ENCODE results near the gene HNRNPAB. TPM values are rescaled to one million over a fixed set of nuclear protein-coding genes. Genes with fewer than 3 reads are reported as not detected.
A peak's percentile ranks its signal among the peaks of the same experiment; 100 is the strongest.

The HNRNPAB gene
- total and polyA plus RNA-seq, 9 of the 15 experiments (the other 6 are each of a cell fraction or from before 2014, with no cell fraction given), result 34.6 to 425 (median 236) TPM

GRCh38 chr5:178216088-178216534 lies 11.8 kb downstream of the HNRNPAB start:
- Histone ChIP-seq H3K9ac (ENCODE audit: insufficient read depth in 1 of 2, low read depth in 2 of 2, low read length in 2 of 2) (no peak overlapping the region), H3K4me1 (replicated peaks in 1 of 2; ENCODE audit: control insufficient read depth in 2 of 2, insufficient read depth in 2 of 2, low read length in 2 of 2) (peaks cover 0 to 10% of the 10 kb centered on the region in 2 experiments; a peak in 2 of 5 replicates), H4K20me1 (replicated peaks; ENCODE audit: control insufficient read depth, insufficient read depth, low read length) (peaks cover 26% of the 10 kb centered on the region), H3K4me3 (no peak overlapping the region), H3K27ac (ENCODE audit: extremely low read depth, low read depth, low read length) (no peak overlapping the region; the same call in 2 of the 3 replicates), H2AFZ (ENCODE audit: low read depth, low read length) (no peak overlapping the region), H3K9me1 (ENCODE audit: control insufficient read depth, insufficient read depth, low read length) (no peaks in the 10 kb centered on the region), H3K9me3 (replicated peaks; ENCODE audit: control insufficient read depth, insufficient read depth, low read depth, low read length) (no peaks in the 10 kb centered on the region), H3K4me2 (ENCODE audit: insufficient read depth, low read length) (no peak overlapping the region), H3K36me3 (ENCODE audit: control insufficient read depth, insufficient read depth, low read length) (peaks cover 82% of the 10 kb centered on the region), H3K79me2 (ENCODE audit: control insufficient read depth, insufficient read depth, low read length) (no peaks in the 10 kb centered on the region; the same call in 2 of the 3 replicates), H3K27me3 (ENCODE audit: control insufficient read depth in 2 of 2, insufficient read depth in 2 of 2, low read length in 2 of 2) (no peaks in the 10 kb centered on the region)
- intact Hi-C loops (cut with micrococcal nuclease) (no loop called here), in situ Hi-C loops (cut with MboI) (no loop called here)
- BruUV-seq (replicated peaks), result no TSS peak
- WGBS (ENCODE audit: insufficient coverage, low coverage, missing lambda C conversion rate), result 72% methylated on average over 5 of the region's 5 CpGs
- no peak for TF ChIP-seq MECOM (CRISPR knock-in tag; IDR thresholded peaks at IDR 0.05)
- peak; percentile 44 for TF ChIP-seq MEIS2 (IDR thresholded peaks at IDR 0.05; ENCODE audit: partially characterized antibody)
- TF ChIP-seq NR2C1 (IDR thresholded peaks at IDR 0.05), result no peak
- TF ChIP-seq NR2C1 (tag; IDR thresholded peaks at IDR 0.05), result no peak
- 0 out of 2 replicates have a peak, but pooled peaks have one; percentile 15 for TF ChIP-seq POLR2AphosphoS5 (IDR thresholded peaks at IDR 0.05; ENCODE audit: control insufficient read depth, insufficient read depth, low read depth, low read length)
- ATAC-seq, result no peak
- POLR2A ChIA-PET, result interaction anchor here (0.6 to 12.7 kb wide), 8 partner anchors 10 to 458 kb away, joined by 3 to 162 read pairs (median 4); partner anchors contain the start of genes HNRNPAB and PHYKPL
- CTCF ChIA-PET (ENCODE audit: low intra/inter-chr PET ratio), result no interaction called here
- no peak for DNase-seq (ENCODE audit: extremely low read depth in 1 of 4, low spot score in 3 of 4)
- FAIRE-seq, result no peak

GRCh38 chr5:178216779-178217178 lies 12.4 kb downstream of the HNRNPAB start:
- ATAC-seq (no peak), DNase-seq (ENCODE audit: extremely low read depth in 1 of 4, low spot score in 3 of 4) (no peak), FAIRE-seq (no peak)
- ChIA-PET CTCF (ENCODE audit: low intra/inter-chr PET ratio) (no interaction called here), POLR2A (interaction anchor here (0.7 to 12.7 kb wide), 5 partner anchors 10 to 34 kb away, joined by 3 to 162 read pairs (median 18); partner anchors contain the start of genes HNRNPAB and PHYKPL)
- BruUV-seq (replicated peaks), result no TSS peak
- no peaks in the 10 kb centered on the region for H3K27me3 ChIP-seq (ENCODE audit: control insufficient read depth in 2 of 2, insufficient read depth in 2 of 2, low read length in 2 of 2)
- TF ChIP-seq ZNF282 (CRISPR knock-in tag; IDR thresholded peaks at IDR 0.05), result no peak
- TF ChIP-seq ETS2 (tag; IDR thresholded peaks at IDR 0.05; ENCODE audit: borderline replicate concordance, poor library complexity, severe bottlenecking), result no peak
- peak; percentile 72 for TF ChIP-seq ZNF121 (CRISPR knock-in tag; conservative IDR thresholded peaks at IDR 0.05)
- peak; percentile 27; the same call in 1 of the 2 replicates for TF ChIP-seq POLR2A (conservative IDR thresholded peaks at IDR 0.05)
- H3K9me3 ChIP-seq (replicated peaks; ENCODE audit: control insufficient read depth, insufficient read depth, low read depth, low read length), result no peaks in the 10 kb centered on the region
- H2AFZ ChIP-seq (ENCODE audit: low read depth, low read length), result no peak overlapping the region
- no peak overlapping the region for H3K27ac ChIP-seq (ENCODE audit: extremely low read depth, low read depth, low read length)
- 92% methylated on average over 3 of the region's 3 CpGs for WGBS (ENCODE audit: insufficient coverage, low coverage, missing lambda C conversion rate)
- H3K4me3 ChIP-seq, result no peak overlapping the region
- H3K4me2 ChIP-seq (ENCODE audit: insufficient read depth, low read length), result no peak overlapping the region
- H3K79me2 ChIP-seq (ENCODE audit: control insufficient read depth, insufficient read depth, low read length), result no peaks in the 10 kb centered on the region; the same call in 2 of the 3 replicates
- in situ Hi-C loops (cut with MboI) (no loop called here), intact Hi-C loops (cut with micrococcal nuclease) (no loop called here)
- H3K36me3 ChIP-seq (ENCODE audit: control insufficient read depth, insufficient read depth, low read length), result peaks cover 80% of the 10 kb centered on the region
- peaks cover 7 to 12% of the 10 kb centered on the region in 2 experiments; a peak in 2 of 5 replicates for H3K4me1 ChIP-seq (replicated peaks in 1 of 2; ENCODE audit: control insufficient read depth in 2 of 2, insufficient read depth in 2 of 2, low read length in 2 of 2)
- H3K9ac ChIP-seq (ENCODE audit: insufficient read depth in 1 of 2, low read depth in 2 of 2, low read length in 2 of 2), result no peak overlapping the region
- peaks cover 23% of the 10 kb centered on the region for H4K20me1 ChIP-seq (replicated peaks; ENCODE audit: control insufficient read depth, insufficient read depth, low read length)
- H3K9me1 ChIP-seq (ENCODE audit: control insufficient read depth, insufficient read depth, low read length), result no peaks in the 10 kb centered on the region

All from K562 (cell line).